GM23338 (cell line): ENCODE data around the gene MAPRE3. TPM values are rescaled to one million over a fixed set of nuclear protein-coding genes. Genes with fewer than 3 reads are reported as not detected.
A peak's percentile ranks its signal among the peaks of the same experiment; 100 is the strongest.

ENCODE experiments used
- ATAC-seq: fragments of 200-7000 bp; cut with Tn5 transposase; 3 replicates; pipeline ENCODE4 v1.9.1; 2020
- DNase-seq: peaks from one replicate; pipeline ENCODE4 v3.0.0-alpha.2; 2015; ENCODE audit warnings: low spot score
- H2AFZ ChIP-seq: fragments of 200-600 bp; sonication (generic); 2 replicates; pipeline ENCODE4 v1.8.0; 2016; ENCODE audit warnings: antibody characterized with exemption, mild to moderate bottlenecking, moderate library complexity
- H3F3A ChIP-seq: fragments of 200-600 bp; sonication (generic); replicated peaks from 2 replicates; pipeline ENCODE4 v1.8.0; 2017; ENCODE audit warnings: antibody characterized with exemption, mixed run types, low read depth
- H3K27ac ChIP-seq: fragments of 200-600 bp; sonication (generic); 2 replicates; pipeline ENCODE4 v1.6.1; 2016; ENCODE audit warnings: low read depth
- H3K27me3 ChIP-seq: fragments of 200-600 bp; sonication (generic); 2 replicates; pipeline ENCODE4 v1.8.0; 2016; ENCODE audit warnings: mild to moderate bottlenecking, mixed run types, moderate library complexity; ENCODE audit not compliant: insufficient read depth
- H3K36me3 ChIP-seq: fragments of 200-600 bp; sonication (generic); 2 replicates; pipeline ENCODE4 v1.8.0; 2016; ENCODE audit warnings: mild to moderate bottlenecking; ENCODE audit not compliant: insufficient read depth
- H3K4me1 ChIP-seq: fragments of 200-600 bp; sonication (generic); 2 replicates; pipeline ENCODE4 v1.8.0; 2016; ENCODE audit warnings: mild to moderate bottlenecking, moderate library complexity; ENCODE audit not compliant: insufficient read depth
- H3K4me2 ChIP-seq: fragments of 200-600 bp; sonication (generic); 2 replicates; pipeline ENCODE4 v1.7.1; 2017; ENCODE audit warnings: mixed run types
- H3K4me3 ChIP-seq: fragments of 200-600 bp; sonication (generic); 2 replicates; pipeline ENCODE4 v1.6.1; 2016; ENCODE audit warnings: mixed run types
- H3K79me2 ChIP-seq: fragments of 200-600 bp; sonication (generic); replicated peaks from 2 replicates; pipeline ENCODE4 v1.8.0; 2017; ENCODE audit warnings: mild to moderate bottlenecking; ENCODE audit not compliant: insufficient read depth
- H3K9me2 ChIP-seq: fragments of 200-600 bp; sonication (generic); 2 replicates; pipeline ENCODE4 v1.8.0; 2017; ENCODE audit not compliant: insufficient read depth
- H4K20me1 ChIP-seq: fragments of 200-600 bp; sonication (generic); replicated peaks from 2 replicates; pipeline ENCODE4 v1.8.0; 2017; ENCODE audit warnings: mild to moderate bottlenecking; ENCODE audit not compliant: insufficient read depth
- H3K27ac Mint-ChIP-seq: 2 replicates; pipeline ENCODE4 v1.8.0; 2020; ENCODE audit warnings: inconsistent platforms, mild to moderate bottlenecking, moderate library complexity, mixed read lengths
- H3K27me3 Mint-ChIP-seq: 3 replicates; pipeline ENCODE4 v1.8.0; 2022; ENCODE audit warnings: low read depth, mild to moderate bottlenecking, moderate library complexity, mixed read lengths, inconsistent platforms; ENCODE audit not compliant: insufficient read depth, poor library complexity
- H3K36me3 Mint-ChIP-seq: 3 replicates; pipeline ENCODE4 v1.8.0; 2021; ENCODE audit warnings: low read depth, mild to moderate bottlenecking, inconsistent platforms, moderate library complexity, mixed read lengths
- H3K4me1 Mint-ChIP-seq: 3 replicates; pipeline ENCODE4 v1.8.0; 2020; ENCODE audit warnings: mild to moderate bottlenecking, inconsistent platforms, mixed read lengths
- H3K4me3 Mint-ChIP-seq: 3 replicates; pipeline ENCODE4 v1.8.0; 2021; ENCODE audit warnings: moderate library complexity, mild to moderate bottlenecking, inconsistent platforms, mixed read lengths
- H3K9me3 Mint-ChIP-seq: 3 replicates; pipeline ENCODE4 v1.8.0; 2020; ENCODE audit warnings: moderate library complexity, mild to moderate bottlenecking, inconsistent platforms, mixed read lengths
- CREB1 ChIP-seq: fragments of 250-450 bp; sonication (Bioruptor Pico); IDR thresholded peaks from 2 replicates; pipeline ENCODE4 v1.5.0; 2020; ENCODE audit warnings: low read depth, mild to moderate bottlenecking, moderate library complexity
- EZH2 ChIP-seq: fragments of 200-600 bp; sonication (generic); IDR thresholded peaks from one replicate; pipeline ENCODE4 v1.8.0; 2017; ENCODE audit warnings: antibody characterized with exemption, mild to moderate bottlenecking, low read depth; ENCODE audit not compliant: unreplicated experiment
- EZH2phosphoT487 ChIP-seq: fragments of 200-600 bp; sonication (generic); IDR thresholded peaks from one replicate; pipeline ENCODE4 v1.8.1; 2018; ENCODE audit warnings: antibody characterized with exemption; ENCODE audit not compliant: unreplicated experiment
- JUNB ChIP-seq: IDR thresholded peaks from one replicate; pipeline ENCODE4 v1.6.1; 2016; ENCODE audit warnings: antibody characterized with exemption; ENCODE audit not compliant: unreplicated experiment
- NANOG ChIP-seq: IDR thresholded peaks from 2 replicates; pipeline ENCODE4 v1.6.1; 2016; ENCODE audit warnings: antibody characterized with exemption, borderline replicate concordance
- POLR2AphosphoS5 ChIP-seq: IDR thresholded peaks from 2 replicates; pipeline ENCODE4 v1.6.1; 2016; ENCODE audit warnings: antibody characterized with exemption, low read depth
- STAT1 ChIP-seq: IDR thresholded peaks from one replicate; pipeline ENCODE4 v1.6.1; 2016; ENCODE audit warnings: antibody characterized with exemption; ENCODE audit not compliant: unreplicated experiment
- ZNF114 ChIP-seq: fragments of 250-450 bp; sonication (Bioruptor Pico); IDR thresholded peaks from 2 replicates; pipeline ENCODE4 v1.5.0; 2020; ENCODE audit warnings: mild to moderate bottlenecking, moderate library complexity
- polyA plus RNA-seq: library from polyadenylated mRNA; unstranded; fragments of >200 nt; fragmentation: Nextera tagmentation; extraction: Ambion mirVana; gene quantifications from 2 replicates; pipeline ENCODE4 v1.2.1, GENCODE V29; 2016
- total RNA-seq: library from RNA; depleted of rRNA; stranded (reverse); fragments of >200 nt; shearing (Covaris generic); gene quantifications from 2 replicates; pipeline ENCODE4 v1.2.3, GENCODE V29; 2014
- TF ChIP-seq, protein P1 (sequence below): IDR thresholded peaks from one replicate; pipeline ENCODE4 v1.6.1; 2018; ENCODE audit warnings: antibody characterized with exemption; ENCODE audit not compliant: unreplicated experiment
- TF ChIP-seq, protein P2 (sequence below), 2 experiments: fragments of 200-600 bp in 1 of 2; sonication (generic) in 1 of 2; conservative IDR thresholded peaks; 2 replicates each; pipeline versions ENCODE4 v1.5.1 to v1.6.1; 2016 to 2017; ENCODE audit warnings: antibody characterized with exemption in 2 of 2, low read depth in 2 of 2, mild to moderate bottlenecking in 2 of 2, moderate library complexity in 1 of 2
- TF ChIP-seq, protein P3 (sequence below): IDR thresholded peaks from 2 replicates; pipeline ENCODE4 v1.6.1; 2016; ENCODE audit warnings: antibody characterized with exemption

MAPRE3 gene
- total and polyA plus RNA-seq, 2 experiments from 2014 or later: 3.3 to 4.5 TPM

DNA sequence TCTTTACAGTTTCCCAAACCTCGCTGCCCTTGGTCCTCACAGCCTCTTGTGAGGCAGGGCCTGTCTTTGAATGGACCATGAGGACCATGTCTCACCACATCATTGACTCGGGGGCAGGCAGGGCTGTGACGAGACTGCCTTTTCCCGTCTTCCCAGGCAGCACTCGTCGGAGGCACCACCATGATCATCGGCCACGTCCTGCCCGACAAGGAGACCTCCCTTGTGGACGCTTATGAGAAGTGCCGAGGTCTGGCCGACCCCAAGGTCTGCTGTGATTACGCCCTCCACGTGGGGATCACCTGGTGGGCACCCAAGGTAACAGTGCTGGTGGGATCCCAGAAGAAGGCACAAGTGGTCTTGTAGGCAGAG is 45.7 kb upstream of the MAPRE3 start (continued):
- TF ChIP-seq, protein P1, sequence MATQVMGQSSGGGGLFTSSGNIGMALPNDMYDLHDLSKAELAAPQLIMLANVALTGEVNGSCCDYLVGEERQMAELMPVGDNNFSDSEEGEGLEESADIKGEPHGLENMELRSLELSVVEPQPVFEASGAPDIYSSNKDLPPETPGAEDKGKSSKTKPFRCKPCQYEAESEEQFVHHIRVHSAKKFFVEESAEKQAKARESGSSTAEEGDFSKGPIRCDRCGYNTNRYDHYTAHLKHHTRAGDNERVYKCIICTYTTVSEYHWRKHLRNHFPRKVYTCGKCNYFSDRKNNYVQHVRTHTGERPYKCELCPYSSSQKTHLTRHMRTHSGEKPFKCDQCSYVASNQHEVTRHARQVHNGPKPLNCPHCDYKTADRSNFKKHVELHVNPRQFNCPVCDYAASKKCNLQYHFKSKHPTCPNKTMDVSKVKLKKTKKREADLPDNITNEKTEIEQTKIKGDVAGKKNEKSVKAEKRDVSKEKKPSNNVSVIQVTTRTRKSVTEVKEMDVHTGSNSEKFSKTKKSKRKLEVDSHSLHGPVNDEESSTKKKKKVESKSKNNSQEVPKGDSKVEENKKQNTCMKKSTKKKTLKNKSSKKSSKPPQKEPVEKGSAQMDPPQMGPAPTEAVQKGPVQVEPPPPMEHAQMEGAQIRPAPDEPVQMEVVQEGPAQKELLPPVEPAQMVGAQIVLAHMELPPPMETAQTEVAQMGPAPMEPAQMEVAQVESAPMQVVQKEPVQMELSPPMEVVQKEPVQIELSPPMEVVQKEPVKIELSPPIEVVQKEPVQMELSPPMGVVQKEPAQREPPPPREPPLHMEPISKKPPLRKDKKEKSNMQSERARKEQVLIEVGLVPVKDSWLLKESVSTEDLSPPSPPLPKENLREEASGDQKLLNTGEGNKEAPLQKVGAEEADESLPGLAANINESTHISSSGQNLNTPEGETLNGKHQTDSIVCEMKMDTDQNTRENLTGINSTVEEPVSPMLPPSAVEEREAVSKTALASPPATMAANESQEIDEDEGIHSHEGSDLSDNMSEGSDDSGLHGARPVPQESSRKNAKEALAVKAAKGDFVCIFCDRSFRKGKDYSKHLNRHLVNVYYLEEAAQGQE: no peak
- TF ChIP-seq EZH2 (no peak), ZNF114 (no peak), JUNB (no peak)
- TF ChIP-seq, protein P2, sequence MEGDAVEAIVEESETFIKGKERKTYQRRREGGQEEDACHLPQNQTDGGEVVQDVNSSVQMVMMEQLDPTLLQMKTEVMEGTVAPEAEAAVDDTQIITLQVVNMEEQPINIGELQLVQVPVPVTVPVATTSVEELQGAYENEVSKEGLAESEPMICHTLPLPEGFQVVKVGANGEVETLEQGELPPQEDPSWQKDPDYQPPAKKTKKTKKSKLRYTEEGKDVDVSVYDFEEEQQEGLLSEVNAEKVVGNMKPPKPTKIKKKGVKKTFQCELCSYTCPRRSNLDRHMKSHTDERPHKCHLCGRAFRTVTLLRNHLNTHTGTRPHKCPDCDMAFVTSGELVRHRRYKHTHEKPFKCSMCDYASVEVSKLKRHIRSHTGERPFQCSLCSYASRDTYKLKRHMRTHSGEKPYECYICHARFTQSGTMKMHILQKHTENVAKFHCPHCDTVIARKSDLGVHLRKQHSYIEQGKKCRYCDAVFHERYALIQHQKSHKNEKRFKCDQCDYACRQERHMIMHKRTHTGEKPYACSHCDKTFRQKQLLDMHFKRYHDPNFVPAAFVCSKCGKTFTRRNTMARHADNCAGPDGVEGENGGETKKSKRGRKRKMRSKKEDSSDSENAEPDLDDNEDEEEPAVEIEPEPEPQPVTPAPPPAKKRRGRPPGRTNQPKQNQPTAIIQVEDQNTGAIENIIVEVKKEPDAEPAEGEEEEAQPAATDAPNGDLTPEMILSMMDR (conservative IDR thresholded peaks at IDR 0.05; ENCODE audit: low read depth in 2 of 2): no peak

DNA sequence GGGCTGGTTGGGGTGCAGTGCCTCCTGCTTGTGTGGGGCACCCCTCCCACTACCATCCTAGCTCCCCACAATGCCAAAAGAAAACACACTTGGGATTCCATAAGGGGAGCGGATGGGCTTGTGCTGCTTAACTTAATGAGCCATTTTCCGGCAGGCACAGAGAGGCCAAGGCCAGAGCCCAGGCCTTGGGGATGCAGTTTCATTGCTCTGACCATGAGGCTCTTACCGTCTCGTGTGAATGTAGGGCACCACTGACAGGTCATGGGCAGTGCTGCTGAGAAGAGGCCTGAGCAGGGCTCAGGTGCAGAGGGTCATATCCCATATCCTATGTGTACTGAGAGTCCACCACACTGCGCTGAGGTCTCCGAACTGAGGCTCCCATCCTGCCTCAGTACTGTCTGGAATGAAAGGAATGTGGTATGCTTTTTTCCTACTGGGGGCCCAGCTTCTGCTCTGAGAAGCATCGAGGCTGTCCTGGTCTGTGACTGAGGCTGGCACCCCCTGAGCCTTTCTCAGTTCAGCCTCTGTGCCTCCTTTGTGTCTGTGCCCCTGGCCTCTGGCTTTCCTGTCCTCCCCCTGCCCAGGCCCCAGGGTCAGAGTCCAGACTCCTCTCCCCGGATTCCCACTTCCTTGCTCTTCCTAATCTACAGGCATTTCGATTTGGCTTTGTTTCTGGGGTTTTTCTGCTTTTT is 45.2 kb upstream of the MAPRE3 start:
- peak overlapping the region; percentile 51 for H3K4me2 ChIP-seq
- H3K27me3 Mint-ChIP-seq: no peaks in the 10 kb centered on the region
- H3K4me1 Mint-ChIP-seq: peaks cover 23% of the 10 kb centered on the region
- H2AFZ ChIP-seq: 0 out of 2 replicates have a peak overlapping the region, but pooled peaks have one; percentile 14
- H3K36me3 Mint-ChIP-seq: no peaks in the 10 kb centered on the region
- H3F3A ChIP-seq: no peaks in the 10 kb centered on the region
- H4K20me1 ChIP-seq: no peaks in the 10 kb centered on the region
- H3K4me3 ChIP-seq: no peak overlapping the region
- no peaks in the 10 kb centered on the region for H3K27me3 ChIP-seq
- H3K4me1 ChIP-seq: peaks cover 4% of the 10 kb centered on the region; the same call in 1 of the 2 replicates
- peak; percentile 56 for DNase-seq
- no peaks in the 10 kb centered on the region for H3K36me3 ChIP-seq
- no peaks in the 10 kb centered on the region for H3K9me2 ChIP-seq
- H3K79me2 ChIP-seq: no peaks in the 10 kb centered on the region
- no peak overlapping the region for H3K27ac ChIP-seq
- H3K27ac Mint-ChIP-seq: no peak overlapping the region
- no peaks in the 10 kb centered on the region for H3K9me3 Mint-ChIP-seq
- ATAC-seq: peak; percentile 75
- H3K4me3 Mint-ChIP-seq: no peak overlapping the region; the same call in 2 of the 3 replicates
- no peak for TF ChIP-seq NANOG
- no peak for TF ChIP-seq EZH2phosphoT487
- no peak for TF ChIP-seq STAT1
- no peak for TF ChIP-seq POLR2AphosphoS5
- TF ChIP-seq, protein P2 (conservative IDR thresholded peaks at IDR 0.05; ENCODE audit: low read depth in 2 of 2): no peak; a peak in 1 of 4 replicates
- no peak for TF ChIP-seq EZH2
- no peak for TF ChIP-seq JUNB
- TF ChIP-seq CREB1 (CRISPR knock-in tag): no peak
- TF ChIP-seq, protein P3, sequence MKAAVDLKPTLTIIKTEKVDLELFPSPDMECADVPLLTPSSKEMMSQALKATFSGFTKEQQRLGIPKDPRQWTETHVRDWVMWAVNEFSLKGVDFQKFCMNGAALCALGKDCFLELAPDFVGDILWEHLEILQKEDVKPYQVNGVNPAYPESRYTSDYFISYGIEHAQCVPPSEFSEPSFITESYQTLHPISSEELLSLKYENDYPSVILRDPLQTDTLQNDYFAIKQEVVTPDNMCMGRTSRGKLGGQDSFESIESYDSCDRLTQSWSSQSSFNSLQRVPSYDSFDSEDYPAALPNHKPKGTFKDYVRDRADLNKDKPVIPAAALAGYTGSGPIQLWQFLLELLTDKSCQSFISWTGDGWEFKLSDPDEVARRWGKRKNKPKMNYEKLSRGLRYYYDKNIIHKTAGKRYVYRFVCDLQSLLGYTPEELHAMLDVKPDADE: no peak
